GM19239 (cell line): ENCODE data around the gene PTPRG.

Source experiments
- DNase-seq: peaks from one replicate; pipeline ENCODE4 v3.0.0; 2011; ENCODE audit warnings: low spot score; ENCODE audit not compliant: insufficient read length
- FAIRE-seq: peaks from 2 replicates; lab custom pipeline; 2011; peaks lifted over from hg19 to GRCh38; lab: Jason Lieb, UNC

The PTPRG gene

DNA sequence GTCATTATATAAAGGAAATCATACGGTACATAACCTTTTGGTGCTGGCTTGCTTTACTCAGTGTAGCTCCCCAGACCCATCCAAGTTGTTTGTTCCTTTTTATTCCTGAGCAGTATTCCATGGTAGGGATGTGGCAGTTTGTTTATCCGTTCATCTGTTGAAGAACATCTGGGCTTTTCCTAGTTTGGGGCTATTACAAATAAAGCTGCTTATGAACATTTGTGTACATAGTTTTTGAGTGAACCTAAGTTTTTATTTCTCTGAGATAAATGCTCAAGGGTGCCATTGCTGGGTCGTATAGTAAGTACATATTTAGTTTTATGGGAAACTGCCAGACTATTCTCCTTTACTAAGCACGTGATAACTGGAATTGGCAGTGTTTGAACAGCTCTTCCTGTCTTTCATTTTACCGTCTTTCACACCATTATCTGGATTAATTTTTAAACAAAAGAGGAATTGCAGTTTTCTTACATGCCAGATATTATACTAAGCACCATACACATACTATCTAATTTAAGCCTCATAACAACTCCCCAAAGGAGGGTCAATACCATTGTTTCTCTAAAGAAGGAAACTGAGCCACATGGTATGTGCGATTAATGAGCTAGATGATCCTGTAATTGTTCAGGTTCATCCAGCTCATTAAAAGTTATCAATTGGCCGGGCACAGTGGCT, 85.6 kb downstream of the PTPRG start:
- FAIRE-seq = no peak

DNA sequence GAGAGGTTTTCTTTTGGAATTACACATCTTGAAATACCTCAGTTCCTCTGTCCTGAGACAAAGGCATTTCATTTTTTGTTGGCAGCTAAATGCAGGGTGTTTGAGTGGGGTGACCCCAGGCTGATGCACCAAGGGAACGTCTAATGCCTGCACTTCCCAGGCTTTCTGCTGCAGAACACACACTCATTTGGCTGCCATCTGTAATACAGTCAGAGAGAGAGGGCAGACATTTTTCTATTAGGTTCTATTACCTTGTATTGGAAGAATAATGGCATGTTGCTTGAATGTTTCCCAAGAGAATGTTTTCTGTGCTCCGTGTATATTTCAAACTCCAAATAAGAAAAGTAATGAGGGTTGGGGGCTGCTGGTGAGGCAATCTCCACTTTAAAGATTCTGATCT, 87.1 kb downstream of the PTPRG start:
- no peak for DNase-seq
- no peak for FAIRE-seq

More for the DNA sequence above, 85.6 kb downstream of the PTPRG start:
- DNase-seq = no peak

DNA sequence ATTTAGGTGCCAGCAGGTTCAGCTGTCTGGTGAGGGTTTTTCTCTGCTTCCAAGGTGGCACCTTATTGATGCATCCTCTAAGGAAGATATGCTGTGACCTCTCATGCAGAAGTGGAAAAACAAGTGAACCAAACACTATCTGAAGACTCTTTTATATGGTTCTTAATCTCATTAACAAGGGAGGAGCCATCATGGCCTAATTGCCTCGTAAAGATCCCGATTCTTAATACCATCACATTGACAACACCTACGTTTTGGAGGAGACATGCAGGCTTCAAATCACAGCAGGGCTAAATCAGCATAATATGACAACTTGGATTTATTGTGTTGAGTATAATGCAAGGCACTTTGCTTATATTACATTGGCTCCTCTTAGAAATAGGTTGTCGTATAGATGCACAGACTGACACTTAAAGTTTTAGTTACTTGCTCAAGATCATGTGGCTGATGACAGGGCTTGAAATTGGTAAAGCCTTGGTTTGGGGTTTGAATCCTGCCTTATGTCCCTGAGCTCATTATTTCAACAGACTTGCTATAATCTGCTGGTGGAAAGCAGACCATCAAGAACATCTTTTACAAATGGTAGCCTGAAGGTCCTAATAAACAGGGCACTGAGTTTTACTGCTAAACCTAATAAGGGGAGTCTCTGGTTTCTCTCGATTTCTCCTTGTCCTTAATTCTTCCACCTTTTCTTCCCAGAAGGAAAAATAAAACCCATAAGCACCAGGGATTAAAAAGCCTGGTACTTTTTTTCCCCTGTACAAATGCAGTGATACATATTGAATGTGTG, 88.2 kb downstream of the PTPRG start:
- DNase-seq = no peak
- FAIRE-seq = no peak

DNA sequence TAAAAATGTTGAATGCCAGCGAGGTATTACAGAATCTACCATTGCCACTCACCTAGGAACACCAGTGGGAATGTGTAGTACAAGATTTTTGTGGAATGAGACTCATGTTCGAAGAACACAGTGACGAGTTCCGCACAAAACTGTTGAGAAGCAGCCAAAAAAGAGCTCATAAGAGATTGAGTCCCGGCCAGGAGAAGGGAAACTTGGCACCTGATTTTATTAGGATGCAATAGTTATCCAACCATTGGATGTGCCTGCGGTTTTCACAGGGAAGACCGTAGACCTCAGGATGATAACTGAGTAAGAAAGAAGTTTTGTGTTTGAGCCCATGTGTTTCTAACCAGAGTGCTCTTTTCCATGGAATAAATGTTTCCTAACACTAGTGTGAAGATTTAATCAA, 88.9 kb downstream of the PTPRG start:
- no peak for DNase-seq
- FAIRE-seq = no peak

DNA sequence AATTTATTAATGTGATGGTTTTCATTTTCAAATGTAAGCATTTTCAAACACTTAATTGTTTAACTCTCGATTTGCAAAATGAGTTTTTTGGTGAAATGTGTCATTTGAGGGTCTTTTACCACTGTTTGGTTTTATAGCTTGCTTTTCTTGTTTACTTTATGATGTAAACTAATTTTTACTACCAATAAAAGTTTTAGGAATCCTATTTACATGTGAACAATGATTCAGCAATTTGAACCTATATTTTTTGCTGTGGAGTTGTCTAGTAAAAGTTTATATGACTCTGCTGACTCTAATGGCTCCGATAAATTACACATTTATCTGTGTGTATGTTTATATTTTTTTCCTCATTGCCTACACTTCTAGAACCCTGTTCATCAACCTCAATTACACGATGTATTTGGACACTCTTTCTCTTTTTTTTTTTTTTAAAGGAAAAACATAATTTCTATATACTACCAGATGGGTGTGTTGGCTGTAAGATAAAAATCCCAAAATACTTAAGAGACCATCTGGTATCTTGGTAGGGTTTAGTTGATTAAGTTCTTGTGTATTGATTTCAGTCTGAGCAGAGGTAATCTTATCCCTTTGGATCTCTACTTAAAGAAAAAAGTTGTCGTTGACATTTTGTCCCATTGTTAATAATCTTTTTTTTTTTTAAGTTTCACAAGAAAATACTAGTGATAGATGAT, 89.5 kb downstream of the PTPRG start:
- no peak for FAIRE-seq

DNA sequence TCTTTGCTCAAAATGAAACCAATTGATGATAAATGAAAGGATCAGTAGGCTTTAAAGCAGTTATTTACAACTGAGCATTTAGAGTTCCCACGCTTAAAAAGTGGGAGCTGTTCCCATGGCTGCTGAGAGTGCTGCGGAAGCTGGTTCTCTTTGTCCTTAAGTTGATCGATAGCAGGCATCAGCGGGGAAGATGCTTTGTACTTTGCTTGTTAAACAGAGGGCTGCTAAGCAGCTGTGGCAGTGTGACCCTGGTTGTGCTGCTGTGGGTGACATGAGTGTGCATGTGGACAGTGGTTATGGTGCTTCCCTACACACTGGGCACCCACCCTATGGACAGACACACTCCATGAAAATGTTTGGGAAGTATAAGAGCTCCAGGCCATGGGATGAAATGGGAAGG, 96.3 kb downstream of the PTPRG start:
- FAIRE-seq (no peak), DNase-seq (no peak)

More for the DNA sequence above, 89.5 kb downstream of the PTPRG start:
- no peak for DNase-seq

DNA sequence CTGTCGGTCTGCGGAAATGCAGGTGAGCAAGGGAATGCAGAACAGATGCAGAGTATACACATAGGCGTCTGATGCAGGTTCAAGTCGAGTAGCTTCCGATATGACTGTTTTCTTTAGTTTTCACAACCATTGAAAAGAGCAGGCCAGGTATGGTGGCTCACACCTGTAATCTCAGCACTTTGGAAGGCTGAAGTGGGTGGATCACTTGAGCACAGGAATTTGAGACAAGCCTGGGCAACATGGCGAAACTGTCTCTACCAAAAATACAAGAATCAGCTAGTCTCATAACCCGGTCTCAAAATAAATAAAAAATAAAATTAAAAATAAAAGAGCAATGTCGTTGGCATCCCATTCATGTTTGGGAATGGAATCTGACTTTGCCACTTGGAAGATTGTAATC, 101.5 kb downstream of the PTPRG start:
- no peak for FAIRE-seq

DNA sequence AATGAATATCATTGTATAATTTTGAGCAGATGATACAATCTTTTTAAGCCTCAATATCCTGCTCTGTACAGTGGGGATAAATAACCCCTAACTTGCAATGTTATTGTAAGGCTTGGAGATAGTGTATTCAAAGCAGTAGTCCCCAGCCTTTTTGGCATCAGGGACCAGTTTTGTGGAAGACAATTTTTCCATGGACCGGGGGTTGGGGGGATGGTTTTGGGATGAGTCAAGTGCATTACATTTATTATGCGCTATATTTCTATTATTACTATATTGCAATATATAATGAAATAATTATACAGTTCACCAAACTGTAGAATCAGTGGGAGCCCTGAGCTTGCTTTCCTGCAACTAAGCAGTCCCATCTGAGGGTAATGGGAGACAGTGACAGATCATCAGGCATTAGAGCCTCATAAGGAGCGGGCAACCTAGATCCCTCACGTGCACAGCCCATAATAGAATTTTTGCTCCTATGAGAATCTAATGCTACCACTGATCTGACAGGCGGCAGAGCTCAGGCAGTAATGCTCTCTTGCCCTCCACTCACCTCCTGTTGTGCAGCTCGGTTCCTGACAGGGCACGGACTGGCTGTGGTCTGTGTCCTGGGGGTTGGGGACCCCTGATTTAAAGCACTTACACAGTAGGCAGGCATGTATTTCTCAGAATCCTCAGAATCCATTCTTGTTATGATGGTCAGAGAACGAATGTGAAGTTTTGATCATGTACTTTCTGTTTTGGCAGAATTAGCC, 102.2 kb downstream of the PTPRG start:
- no peak for FAIRE-seq
- no peak for DNase-seq

More for the DNA sequence above, 101.5 kb downstream of the PTPRG start:
- DNase-seq = no peak

DNA sequence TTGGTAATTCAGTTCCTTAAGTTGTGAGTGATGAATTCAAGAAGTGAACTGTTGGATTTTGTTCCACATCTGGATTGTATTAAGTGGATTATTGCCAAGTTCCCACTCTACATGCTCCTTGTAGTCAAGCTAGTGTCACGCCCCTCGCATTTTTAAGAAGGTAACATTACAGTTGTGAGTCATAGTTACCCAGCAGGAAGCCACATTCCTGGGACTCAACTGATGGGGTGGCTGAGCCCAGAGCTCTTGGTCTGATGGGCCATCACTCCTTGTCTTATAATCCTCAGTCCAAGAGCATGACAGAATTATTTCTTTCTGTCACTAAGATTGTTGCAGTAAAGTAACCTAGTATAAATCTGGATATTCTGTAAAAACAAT, 102.7 kb downstream of the PTPRG start:
- no peak for DNase-seq
- FAIRE-seq = no peak

DNA sequence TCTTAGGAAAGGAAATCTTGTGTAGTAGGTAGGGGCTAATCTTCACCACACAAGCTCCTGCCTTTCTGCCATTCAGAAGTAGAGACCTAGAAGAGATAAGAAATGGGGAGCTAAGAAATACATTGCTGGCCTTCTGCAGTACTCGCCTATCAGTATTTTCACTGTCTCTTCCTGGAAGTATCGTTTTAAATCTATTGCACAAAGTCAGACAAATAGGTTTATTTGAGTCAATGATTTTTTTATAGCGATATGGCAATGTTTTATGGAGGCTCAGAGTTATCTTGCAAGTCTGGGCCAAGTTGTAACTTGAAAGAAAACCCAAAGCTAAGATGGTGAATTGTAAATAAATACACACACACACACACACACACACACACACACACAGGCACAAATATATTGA, 103.8 kb downstream of the PTPRG start:
- no peak for FAIRE-seq
- DNase-seq = no peak

DNA sequence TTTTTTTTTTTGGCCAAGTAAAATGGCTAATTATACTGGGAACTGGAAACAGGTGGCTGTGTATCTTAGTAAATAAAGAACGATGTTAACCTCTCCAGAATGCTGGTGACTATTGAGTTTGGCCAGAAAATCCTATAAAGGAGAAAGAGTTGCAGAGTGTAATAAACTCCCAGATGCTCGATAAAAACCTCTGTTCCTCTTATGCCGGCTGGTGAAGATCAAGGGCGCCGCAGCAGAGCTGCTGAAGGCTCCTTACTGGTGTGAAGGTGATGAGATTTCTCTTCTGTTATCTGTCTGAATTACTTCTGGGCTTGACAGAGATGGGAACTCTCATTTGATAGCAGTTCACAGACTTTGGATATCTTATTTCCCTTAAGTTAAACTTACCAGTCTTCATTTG, 104.6 kb downstream of the PTPRG start:
- DNase-seq = no peak
- FAIRE-seq = no peak

DNA sequence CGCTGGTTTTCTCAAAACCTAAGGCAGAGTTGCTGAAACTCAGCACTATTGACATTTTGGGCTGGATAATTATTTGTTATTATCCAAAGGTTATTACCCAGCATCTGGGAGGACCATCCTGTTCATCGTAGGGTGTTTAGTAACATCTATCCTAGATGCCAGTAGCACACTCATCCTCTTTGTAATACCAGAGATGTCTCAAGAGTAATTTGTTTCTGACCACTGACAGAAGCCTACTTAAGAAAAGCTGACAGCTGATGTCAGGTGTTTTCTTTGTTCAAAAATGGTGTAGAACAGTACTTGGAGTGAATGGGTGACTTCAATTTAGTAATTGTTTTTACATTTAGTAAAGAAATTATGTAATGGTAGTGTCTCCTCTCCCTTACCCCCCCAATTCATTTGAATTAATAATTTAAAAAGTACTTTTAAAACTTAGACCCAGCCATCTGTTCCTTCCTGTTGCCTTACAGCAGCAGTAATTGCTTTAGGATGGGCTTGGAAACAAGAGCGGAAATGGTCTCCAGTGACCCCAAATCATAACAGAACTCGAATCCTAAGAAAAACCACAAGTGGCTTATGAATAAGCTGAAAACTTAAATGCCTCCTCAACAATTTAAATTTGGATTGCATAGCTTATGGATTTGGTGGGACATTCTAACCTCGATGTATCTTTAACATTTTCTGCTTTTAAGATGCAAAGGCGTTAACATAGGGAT, 105.4 kb downstream of the PTPRG start:
- no peak for DNase-seq
- FAIRE-seq = no peak

DNA sequence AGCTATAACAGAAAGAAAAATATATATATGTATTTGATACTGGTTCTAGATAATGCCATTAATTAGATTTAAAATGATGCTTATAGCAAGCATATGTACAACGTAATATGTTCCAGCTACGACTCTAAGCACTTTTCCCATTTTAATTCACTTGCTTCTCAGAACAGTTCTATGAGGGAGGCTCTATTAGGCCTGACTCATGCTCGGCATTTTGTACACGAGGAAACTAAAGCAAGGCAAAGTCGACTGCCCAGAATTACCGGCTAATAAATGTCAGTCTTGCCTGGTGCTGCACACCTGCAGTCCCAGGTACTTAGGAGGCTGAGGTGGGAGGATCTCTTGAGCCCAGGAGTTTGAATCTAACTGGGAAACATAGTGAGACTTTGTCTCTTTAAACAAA, 106.0 kb downstream of the PTPRG start:
- DNase-seq = no peak
- FAIRE-seq = no peak

DNA sequence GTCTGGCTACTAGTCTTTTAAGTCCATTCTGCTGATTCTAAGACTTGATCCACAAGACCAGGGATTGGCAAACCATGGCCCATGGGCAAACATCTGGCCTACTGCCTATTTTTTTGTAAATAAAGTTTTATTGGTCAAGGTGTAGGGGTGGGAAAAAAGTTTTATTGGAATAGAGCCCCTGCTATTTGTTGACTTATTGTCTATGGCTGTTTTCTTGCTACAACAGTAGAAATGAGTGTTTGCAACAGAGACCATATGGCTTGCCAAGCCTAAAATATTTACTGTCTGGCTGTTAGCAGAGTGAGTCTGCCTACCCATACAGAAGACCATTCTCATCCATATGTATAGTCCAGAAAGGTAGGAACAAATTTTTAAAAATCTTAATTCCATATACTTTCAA, 106.4 kb downstream of the PTPRG start:
- DNase-seq (no peak), FAIRE-seq (no peak)

DNA sequence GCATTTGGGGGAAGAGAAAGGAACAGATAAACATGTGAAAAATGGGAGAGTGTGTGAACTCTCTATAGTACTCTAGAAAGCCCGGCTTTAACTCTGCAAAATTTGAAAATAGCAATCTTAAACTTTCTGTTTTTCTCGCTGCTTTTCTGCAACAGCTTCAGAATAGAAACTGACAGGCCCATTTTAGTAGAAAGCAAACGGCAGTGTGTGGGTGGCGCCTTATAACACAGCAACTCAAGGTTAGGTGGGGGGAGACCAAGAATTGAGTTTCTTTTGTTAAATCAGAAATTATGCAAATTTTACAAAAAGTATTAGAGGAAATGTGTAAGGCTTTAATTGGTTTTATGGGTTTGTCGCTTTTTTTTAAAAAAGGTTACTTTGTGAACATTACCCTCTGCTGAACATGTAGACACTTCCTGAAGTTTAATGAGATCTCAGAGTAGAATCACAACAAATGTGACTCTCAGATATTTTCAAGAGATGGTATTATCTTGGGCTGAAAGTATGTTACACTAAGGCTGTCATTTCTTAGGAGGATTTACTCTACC, 107.0 kb downstream of the PTPRG start:
- FAIRE-seq (no peak), DNase-seq (no peak)

DNA sequence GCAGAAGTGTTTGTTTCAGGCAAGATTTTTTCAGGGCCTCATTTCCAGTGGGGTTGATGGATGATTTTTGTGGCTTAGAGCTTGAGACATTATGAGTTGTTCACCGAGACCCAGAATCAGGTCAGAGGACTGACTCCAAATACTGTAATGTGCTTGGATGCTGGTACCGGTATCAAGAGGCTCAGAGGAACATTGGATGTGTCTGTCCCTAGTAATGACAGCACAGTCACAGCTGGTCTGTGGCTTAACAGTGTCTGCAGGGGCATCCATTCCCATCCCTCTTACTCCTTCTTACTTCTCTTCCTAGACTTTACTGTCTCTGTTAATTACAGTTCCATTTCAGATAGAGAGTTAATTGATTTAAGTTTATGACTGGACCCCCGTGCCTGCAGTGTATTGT, 107.8 kb downstream of the PTPRG start:
- DNase-seq (no peak), FAIRE-seq (no peak)

DNA sequence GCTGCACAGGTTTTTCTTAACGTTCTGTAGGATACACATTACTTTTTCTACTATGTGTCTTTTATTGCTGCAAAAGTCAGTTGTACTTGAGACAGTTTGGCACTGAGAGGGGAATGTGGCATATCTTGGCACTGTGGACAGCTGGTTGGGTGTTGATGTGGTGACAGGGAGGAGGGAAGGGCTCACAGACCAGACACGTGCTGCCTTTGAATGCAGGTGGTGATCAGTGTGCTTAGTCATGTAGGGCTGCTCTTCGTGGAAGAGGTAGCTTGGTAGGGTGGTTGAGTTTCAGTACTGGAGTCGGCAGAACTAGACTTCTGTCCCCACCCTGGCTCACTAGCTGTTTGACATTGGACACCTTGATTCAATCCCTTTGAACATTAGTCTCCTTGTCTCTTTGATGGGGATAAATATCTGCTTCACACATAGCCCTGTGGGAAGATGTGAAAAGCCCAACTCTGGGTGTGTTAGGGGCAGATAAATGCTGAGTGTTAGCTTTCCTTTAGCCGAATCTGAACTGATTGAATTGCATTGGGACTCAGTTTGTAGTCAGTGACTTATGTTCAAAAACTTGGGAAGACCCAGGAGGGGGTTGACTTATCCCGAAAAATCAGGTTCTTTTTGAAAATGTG, 108.4 kb downstream of the PTPRG start:
- DNase-seq (no peak), FAIRE-seq (no peak)

DNA sequence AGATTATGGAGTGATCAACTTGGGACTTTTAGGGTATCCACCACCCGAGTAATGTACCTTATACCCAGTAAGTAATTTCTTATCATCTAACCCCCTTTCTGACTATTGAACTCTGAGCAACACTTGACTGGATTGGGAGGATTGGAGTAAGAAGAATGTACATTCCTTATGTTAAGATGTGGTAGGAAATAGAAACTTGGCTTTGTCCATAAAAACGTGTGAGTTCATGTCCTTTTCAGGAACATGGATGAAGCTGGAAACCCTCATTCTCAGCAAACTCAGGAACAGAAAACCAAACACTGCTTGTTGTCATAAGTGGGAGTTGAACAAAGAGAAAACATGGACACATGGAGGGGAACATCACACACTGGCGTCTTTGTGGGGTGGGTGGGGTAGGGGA, 112.3 kb downstream of the PTPRG start:
- no peak for FAIRE-seq

DNA sequence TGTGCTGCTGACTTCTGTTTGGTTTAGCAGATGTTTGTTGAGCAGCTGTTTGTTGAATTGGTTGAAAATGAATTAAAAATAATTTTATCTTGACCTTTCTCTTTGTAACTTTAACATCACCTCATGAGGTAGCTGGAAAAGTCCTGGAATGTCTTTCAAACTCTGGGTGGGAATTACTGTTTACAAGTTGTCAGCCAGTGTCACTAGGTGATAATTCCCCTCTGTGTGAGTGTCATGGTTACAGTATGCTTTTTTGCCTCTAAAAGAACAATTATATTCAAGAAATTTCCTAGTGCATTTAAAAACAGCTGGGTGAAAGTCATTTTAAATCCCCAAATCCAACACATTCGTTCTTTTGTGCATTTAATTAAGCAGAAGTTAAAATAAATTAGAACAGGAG, 113.2 kb downstream of the PTPRG start:
- DNase-seq (no peak), FAIRE-seq (no peak)

More for the DNA sequence above, 112.3 kb downstream of the PTPRG start:
- no peak for DNase-seq
